ENCODE results near the gene ETNK2. TPM values are rescaled to one million over a fixed set of nuclear protein-coding genes. Genes with fewer than 3 reads are reported as not detected.

ETNK2 gene
- total RNA-seq, 4 donors from 2014 or later, result 0.66 to 3.1 (median 2.3) TPM

DNA sequence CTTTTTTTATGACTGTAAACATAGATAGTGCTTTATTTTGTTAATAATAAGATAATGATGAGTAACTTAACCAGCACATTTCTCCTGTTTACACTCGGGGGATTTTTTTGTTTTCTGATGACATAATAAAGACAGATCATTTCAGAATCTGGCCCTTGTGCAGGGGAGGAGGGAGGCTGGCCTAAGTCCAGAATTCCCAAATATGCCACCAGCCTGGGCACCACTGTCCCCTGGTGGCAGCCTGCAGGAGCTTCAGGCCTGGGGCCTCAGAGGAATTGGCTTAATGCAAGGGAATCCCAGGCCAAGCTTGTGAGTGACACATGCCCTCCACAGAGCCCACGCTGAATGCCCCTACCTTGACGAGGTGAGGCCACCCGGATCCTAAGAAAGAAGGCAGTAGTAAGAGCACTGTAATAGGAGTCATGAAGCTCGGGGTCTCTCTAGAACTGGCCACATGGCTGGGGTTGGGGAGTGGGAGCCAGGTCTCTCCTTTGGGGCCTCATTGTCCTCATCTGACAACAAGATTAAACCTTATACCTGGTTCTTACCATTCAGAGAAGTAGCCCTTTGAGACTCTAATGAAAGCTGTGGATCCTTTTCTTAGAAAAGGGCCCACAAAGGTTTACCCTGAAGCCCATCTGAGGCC lies 24.1 kb downstream of the ETNK2 start:
- Histone ChIP-seq H3K9me3 (no peaks in the 10 kb centered on the region), H3K27me3 (no peaks in the 10 kb centered on the region), H3K4me1 (peaks cover 14 to 32% of the 10 kb centered on the region in 2 donors), H3K36me3 (peaks cover 0 to 21% of the 10 kb centered on the region in 2 donors), H3K4me3 (no peak overlapping the region), H3K27ac (peak overlapping the region; percentile 30 to 74 (median 63))
- DNase-seq, result peak; percentile 41 to 64
- ATAC-seq, result peak; percentile 48 to 59
- intact Hi-C loops (cut with DNase I; ENCODE audit: low total_unique reads) (no loop called here), in situ Hi-C loops (cut with MboI; ENCODE audit: low sequenced_read_pairs in 4 of 4) (loop anchor here (5.0 to 10.0 kb wide), 4 partner anchors 50 to 265 kb away; partner anchors contain the start of genes SNRPE (in 2 of the 4) and SOX13 (in 2 of the 4))
- peak; percentile 91 to 97 (median 95) for TF ChIP-seq CTCF (IDR thresholded peaks at IDR 0.05 in 4 of 5, conservative IDR thresholded peaks at IDR 0.05 in 1 of 5)
- no peak for TF ChIP-seq POLR2A (IDR thresholded peaks at IDR 0.05)

DNA sequence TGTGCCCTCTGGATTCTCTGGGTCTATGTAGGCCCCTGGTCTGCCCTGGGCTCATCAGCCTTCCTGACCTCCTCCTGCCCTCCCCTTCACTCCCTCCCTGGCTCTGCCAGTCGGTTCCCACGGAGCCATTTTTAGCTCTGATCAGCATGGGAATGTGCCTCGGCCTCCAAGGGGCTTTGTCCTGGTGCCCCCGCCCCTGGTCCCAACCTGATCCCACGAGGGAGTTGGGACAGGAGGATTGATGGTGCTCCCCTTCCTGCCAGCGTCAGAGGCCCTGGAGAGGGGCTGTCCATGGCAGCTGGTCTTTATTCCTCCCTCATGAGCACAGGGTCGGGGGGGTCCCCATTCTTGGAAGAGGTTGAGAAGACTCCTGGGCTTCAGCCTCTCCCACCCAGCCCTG lies 24.9 kb downstream of the ETNK2 start:
- intact Hi-C loops (cut with DNase I; ENCODE audit: low total_unique reads), result no loop called here
- no peak for TF ChIP-seq CTCF (IDR thresholded peaks at IDR 0.05 in 4 of 5, conservative IDR thresholded peaks at IDR 0.05 in 1 of 5)
- peaks cover 0 to 28% of the 10 kb centered on the region in 2 donors for H3K36me3 ChIP-seq
- H3K27ac ChIP-seq, result peak overlapping the region; percentile 30 to 74 (median 63)
- ATAC-seq (no peak), DNase-seq (no peak)
- in situ Hi-C loops (cut with MboI; ENCODE audit: low sequenced_read_pairs in 4 of 4), result loop anchor here (5.0 to 10.0 kb wide), 4 partner anchors 50 to 265 kb away; partner anchors contain the start of genes SNRPE (in 2 of the 4) and SOX13 (in 2 of the 4)
- H3K9me3 ChIP-seq, result no peaks in the 10 kb centered on the region
- H3K27me3 ChIP-seq, result no peaks in the 10 kb centered on the region
- H3K4me1 ChIP-seq, result peaks cover 14 to 32% of the 10 kb centered on the region in 2 donors
- no peak overlapping the region for H3K4me3 ChIP-seq

- in situ Hi-C loops (cut with MboI; ENCODE audit: low sequenced_read_pairs in 4 of 4), result loop anchor here (5.0 to 10.0 kb wide), 4 partner anchors 49 to 264 kb away; partner anchors contain the start of genes SNRPE (in 2 of the 4) and SOX13 (in 2 of the 4)
- TF ChIP-seq CTCF (IDR thresholded peaks at IDR 0.05 in 4 of 5, conservative IDR thresholded peaks at IDR 0.05 in 1 of 5) (no peak), POLR2A (IDR thresholded peaks at IDR 0.05) (no peak)
- Histone ChIP-seq H3K9me3 (no peaks in the 10 kb centered on the region), H3K27me3 (no peaks in the 10 kb centered on the region), H3K4me3 (no peak overlapping the region), H3K36me3 (peaks cover 0 to 34% of the 10 kb centered on the region in 2 donors), H3K27ac (peak overlapping the region in 3 of 4 donors; percentile 30 to 74 (median 63)), H3K4me1 (peaks cover 14 to 31% of the 10 kb centered on the region in 2 donors)
- ATAC-seq (no peak), DNase-seq (no peak)
- intact Hi-C loops (cut with DNase I; ENCODE audit: low total_unique reads), result no loop called here
Measured at GRCh38 chr1:204126386-204126785, 25.5 kb downstream of the ETNK2 start.

DNA sequence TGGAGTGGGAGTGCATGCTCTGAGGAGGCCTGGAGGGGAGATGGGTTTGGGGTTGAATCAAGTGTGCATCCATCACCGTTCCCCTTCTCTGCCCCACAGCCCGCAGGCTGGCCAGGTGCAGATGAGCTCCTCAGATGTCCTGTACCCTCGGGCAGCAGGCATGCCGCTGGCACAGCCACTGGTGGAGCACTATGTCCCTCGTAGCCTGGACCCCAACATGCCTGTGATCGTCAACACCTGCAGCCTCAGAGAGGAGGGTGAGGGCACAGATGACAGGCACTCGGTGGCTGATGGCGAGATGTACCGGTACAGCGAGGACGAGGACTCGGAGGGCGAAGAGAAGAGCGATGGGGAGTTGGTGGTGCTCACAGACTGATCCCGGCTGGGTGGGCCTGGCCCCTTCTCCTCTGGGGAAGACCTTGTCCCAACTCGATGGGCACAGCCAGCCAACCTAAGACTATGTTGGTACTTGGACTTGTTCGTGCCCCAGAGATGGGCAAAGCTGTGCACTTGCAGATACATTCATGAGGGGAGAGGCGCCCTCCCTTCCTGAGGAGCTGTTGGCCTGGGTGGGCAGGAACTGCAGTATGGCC lies 26.0 kb downstream of the ETNK2 start:
- no peak for ATAC-seq
- Histone ChIP-seq H3K9me3 (no peaks in the 10 kb centered on the region), H3K4me3 (no peak overlapping the region), H3K36me3 (peaks cover 0 to 35% of the 10 kb centered on the region in 2 donors), H3K4me1 (peaks cover 14 to 27% of the 10 kb centered on the region in 2 donors), H3K27me3 (no peaks in the 10 kb centered on the region), H3K27ac (peak overlapping the region in 1 of 4 donors; percentile 63)
- DNase-seq, result no peak
- in situ Hi-C loops (cut with MboI; ENCODE audit: low sequenced_read_pairs in 4 of 4) (loop anchor here (5.0 to 10.0 kb wide), 4 partner anchors 49 to 264 kb away; partner anchors contain the start of genes SNRPE (in 2 of the 4) and SOX13 (in 2 of the 4)), intact Hi-C loops (cut with DNase I; ENCODE audit: low total_unique reads) (no loop called here)
- TF ChIP-seq POLR2A (IDR thresholded peaks at IDR 0.05) (no peak), CTCF (IDR thresholded peaks at IDR 0.05 in 4 of 5, conservative IDR thresholded peaks at IDR 0.05 in 1 of 5) (no peak)
